NB4 (cell line): ENCODE measurements around the gene KDM4E.

Experiments used
- CTCF ChIP-seq: IDR thresholded peaks from one replicate; pipeline ENCODE4 v1.5.1; 2012; ENCODE audit warnings: low read depth, low read length
- POLR2A ChIP-seq: IDR thresholded peaks from 2 replicates; pipeline ENCODE4 v1.6.1; 2011; ENCODE audit warnings: mild to moderate bottlenecking; ENCODE audit not compliant: insufficient read length; ENCODE audit errors: extremely low read depth

- no peak for TF ChIP-seq CTCF
- TF ChIP-seq POLR2A = no peak
These were observed 37.7 kb upstream of the KDM4E start for GRCh38 chr11:94987378-94987777.
